GM18502 (cell line): ENCODE results near the gene GSE1.

ENCODE experiments used
- ATAC-seq: cut with Tn5 transposase; IDR thresholded peaks from one replicate; pipeline ENCODE4 v1.9.1; 2021; ENCODE audit warnings: mild to moderate bottlenecking; ENCODE audit not compliant: unreplicated experiment, poor library complexity

Gene GSE1

DNA sequence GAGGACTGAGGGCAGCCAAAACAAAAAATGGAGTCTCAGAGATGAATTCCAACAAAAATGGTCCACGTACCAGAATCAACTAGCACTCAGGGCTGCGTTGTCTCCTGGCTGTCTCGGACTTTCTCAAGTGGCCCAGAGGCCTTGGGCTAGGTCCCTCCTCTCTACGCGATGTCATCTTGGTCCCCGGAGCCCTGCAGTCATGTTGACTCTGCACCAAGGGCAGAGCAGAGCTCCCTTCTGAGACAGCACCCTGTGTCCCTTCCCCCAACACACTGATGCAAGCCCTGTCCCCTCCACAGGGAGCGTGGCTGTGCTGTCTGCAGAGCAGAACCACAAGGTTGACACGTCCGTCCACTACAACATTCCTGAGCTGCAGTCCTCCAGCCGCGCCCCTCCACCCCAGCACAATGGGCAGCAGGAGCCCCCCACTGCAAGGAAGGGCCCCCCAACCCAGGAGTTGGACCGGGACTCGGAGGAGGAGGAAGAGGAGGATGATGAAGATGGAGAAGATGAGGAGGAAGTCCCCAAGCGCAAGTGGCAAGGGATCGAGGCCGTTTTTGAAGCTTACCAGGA is 54.8 kb downstream of the GSE1 start:
- no peak for ATAC-seq

DNA sequence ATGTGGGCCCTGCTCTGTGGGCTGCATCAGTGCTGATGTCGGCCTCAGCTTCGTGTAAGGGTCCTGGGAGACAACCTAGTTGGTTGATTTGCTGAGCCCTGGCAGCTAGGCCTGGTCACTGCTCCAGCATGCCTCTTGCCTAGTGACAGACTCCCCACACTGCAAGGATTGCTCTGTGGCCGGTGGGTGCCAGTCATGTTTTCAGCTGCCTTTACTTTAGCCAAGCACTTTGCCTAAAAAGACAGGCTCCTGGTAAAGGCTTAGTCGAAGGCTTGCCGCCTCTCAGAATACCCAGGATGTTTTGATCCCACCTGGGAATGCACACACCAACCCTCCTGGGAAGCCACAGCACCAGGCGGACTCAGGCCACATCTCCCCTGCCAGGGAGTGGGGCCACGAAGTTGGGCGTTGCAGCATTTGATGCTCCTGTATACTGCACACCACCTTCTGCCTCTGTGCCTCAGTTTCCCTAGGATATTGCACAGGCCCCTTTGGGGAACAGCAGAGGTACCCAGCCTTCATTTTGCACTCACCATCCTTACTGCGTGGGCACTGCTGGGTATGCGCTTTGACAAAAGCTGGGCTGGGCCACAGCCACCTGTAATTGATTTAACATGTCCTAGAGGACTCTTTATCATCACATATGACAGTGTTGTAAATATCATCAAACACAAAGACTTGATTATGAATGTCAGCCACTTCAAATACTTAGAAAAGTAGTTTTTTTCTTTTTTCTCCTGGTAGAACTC is 55.7 kb downstream of the GSE1 start:
- ATAC-seq, result no peak

DNA sequence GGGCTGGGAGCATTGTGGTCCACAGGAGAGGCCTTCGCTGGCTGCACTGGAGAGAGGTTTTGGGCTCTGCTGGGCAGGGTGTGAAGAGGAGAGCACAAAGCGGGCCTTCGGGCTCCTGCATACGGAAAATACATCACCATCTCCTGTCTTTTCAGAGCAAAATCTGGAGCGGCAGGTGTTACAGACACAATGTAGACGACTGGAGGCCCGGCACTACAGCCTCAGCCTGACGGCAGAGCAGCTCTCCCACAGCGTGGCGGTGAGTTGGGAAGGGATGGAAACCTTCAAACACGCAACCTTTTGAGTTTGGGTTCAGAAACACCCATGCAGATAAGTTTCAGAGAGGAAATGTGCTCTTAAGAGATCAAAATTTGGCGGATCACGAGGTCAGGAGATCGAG is 57.7 kb downstream of the GSE1 start:
- ATAC-seq, result no peak

DNA sequence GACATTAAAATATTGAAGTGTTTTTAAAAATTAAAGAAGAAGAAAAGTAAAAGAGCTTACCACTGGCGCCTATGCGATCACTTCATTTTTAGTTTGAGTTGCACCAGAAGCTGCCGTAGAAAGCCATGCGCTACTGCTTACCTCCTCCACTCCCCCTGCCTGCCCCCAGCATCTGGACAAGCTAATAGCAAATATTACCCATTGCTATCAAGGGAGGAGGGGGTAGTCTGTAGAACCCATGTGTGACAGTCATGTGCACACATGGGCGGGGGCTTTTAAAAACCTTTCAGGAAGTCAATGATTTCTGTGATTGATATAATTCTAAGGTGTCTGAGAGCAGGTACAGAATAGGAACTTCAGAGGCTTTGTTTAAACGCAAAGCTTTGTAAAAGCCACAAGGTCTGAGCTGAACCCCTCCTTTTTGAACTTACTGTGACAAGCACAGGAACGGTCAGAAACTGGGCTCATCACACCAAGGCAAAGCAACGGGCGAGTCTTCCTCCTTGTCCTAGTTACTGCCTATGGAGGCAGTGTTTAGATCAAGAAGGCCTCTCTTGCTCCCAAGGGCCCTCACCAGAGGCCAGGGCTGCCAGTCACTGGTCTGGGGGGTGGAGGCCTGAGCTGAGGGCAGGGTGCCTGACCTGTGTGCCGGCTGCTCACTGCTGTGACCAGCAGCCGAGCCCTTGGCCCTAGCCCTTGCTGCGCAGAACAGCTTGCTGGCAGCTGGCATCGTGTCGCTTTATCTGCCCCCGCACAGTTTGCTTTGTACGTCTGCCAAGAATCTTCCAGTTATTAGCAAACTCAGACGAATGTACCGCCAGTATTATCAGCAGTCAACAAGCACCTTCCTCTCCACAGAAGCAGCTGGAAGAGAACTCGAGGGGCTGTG is 60.7 kb downstream of the GSE1 start:
- no peak for ATAC-seq

DNA sequence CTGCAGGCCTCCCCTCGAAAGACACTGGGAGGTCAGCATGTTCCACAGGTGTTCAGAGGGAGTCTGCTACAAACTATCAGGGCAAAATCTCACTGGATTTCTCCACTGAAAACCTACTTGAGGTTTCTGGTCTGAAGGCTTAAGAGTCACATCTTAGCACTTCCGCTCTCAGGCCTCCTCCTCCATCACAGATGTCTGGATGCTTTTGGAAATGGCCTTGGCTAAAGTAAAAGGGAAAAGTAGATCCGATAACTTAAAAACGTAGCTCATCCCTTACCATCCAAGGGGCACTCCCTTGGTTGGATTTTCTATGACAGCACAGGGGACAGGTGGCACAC is 61.3 kb downstream of the GSE1 start:
- no peak for ATAC-seq

DNA sequence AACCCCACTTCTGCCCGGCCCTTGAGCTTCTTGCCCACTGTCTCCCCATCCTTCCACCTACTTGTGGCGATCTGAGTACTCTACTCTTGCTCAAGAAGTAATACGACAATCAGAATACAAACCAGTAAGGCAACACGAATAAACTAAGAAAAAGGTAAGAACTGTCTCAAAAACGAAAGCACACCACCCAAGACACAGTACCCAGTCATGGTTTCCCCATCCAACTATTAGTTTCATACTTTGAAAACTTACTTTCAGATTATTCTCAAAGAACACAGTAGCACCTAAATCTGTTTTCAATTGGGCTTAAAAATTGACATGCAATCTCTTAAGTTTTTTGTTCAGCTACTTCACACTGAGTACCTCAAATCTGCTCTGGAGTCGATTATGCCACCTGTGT is 61.7 kb downstream of the GSE1 start:
- ATAC-seq, result no peak

DNA sequence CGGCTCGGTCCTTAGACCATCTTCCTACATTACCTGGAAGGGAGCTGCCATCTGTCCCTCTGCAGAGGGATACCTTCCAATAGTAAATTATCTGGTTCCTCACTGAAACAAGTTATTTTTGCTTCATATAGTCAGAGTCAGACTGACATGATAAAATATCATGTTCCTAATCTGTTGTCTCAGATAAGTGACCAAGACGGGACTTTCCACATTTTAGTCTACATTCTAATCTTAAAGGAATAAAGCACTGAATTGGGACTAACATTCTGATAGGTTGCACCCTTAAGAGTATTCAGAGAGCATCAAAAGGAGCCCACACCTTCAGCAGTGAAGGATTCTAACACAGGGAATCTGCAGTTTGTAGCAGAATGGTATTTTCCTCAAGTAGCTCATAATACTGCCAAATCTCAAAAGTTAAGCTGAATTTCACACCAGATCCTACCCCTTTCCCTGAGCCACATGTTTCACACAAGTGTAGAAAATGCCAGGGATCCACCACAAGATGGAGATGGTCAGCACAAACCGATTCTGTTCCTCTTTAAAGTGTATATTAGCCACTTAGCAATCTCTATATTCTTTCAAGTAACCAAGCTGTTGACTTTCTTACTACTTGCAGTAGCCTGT is 62.2 kb downstream of the GSE1 start:
- no peak for ATAC-seq

DNA sequence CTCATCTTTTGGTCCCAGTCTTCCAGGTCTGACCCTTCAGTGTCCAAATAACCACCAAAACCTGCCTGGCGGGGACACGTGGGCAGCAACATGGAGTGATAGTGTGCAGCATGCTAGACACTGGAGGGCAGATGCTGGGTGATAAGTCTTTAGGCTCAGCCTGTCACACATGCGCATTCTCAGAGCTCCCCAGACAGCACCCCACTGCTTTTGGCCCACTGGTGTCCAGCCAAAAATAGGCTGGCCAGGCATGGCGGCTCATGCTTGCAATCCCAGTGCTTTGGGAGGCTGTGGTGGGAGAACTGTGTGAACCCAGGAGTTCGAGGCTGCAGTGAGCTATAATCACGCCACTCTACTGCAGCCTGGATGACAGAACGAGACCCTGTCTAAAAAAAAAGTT is 63.3 kb downstream of the GSE1 start:
- ATAC-seq, result no peak

DNA sequence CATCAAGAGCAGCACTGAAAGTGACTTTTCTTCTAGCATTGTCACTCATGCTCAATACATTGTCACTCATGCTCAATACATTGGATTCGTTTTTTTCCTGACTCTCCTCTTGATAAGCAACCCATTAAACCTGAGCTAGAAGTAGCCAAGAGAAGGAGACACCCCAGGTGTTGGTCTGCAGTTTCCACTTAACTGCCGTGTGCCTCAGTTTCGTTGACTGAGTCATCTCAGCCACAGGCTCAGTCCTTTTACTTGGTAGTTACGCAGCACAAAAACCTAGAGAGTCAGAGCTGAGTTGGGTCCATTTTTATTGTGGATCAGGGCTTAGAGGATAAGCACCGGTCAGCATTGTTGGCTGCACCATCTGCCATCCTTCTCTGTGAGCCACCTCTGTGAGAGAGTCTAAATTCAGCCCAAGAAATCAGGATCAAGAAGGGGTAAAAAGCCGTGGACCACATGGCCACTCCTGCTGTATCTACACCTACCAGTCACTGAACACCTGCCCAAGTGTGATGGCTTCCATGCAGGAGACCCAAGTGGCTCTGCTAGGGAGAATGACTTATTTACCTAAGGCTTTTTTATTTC is 64.4 kb downstream of the GSE1 start:
- no peak for ATAC-seq

DNA sequence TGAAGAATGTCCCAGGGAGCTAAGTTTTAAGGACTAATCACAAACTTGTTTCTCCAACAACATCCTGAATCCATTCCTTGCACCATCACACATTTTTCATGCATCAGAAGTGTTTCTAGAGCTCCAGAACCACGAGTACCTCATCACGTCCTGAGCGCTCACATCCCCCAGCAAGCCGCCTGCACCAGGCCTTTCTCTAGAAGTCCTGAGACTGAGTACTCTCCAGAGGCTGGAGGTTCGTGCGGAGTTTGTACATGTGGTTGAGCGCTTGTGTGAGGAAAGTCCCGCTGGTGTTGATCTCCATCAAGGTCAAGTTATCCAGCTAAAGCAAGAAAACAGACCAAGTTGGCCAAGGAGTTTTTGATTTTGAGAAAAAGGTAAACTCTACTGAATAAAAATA is 64.9 kb downstream of the GSE1 start:
- ATAC-seq, result no peak

DNA sequence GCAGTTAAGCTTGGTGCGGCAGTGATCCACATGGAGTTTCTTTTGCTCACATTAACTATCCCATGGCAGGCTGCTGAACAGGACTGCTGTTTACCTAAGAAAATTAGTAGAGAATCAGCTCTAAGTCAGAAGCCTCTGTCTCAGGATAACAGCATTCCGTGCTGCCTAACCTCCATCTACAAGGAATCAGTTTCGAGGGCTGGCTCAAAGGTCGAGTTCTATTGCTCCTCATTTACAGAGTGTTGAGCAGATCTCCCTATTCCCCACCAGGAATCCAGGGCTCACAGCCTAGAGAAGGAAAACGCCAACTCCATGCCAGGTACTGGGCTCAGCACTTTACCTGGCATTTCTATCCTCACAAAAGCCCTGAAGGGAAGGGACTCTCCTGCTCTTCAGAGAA is 65.7 kb downstream of the GSE1 start:
- ATAC-seq, result no peak

DNA sequence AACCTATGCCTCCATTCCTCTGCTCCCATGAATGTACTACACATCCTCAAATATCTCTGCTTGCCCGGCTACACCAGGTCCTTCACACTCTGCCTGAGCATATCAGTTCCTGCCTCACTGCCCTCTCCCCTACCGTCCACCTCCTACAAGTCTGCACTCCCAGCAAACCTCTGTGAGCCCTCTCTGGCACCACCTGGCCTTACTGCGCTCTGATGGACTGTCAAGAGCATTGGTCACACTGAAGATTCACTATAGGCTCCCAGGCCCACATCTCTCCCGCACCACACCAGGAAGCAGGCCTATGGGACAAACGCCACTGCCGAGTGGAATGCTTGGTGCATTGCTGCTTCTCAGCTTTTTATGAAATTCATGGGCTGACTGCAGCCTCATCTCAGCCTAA is 66.7 kb downstream of the GSE1 start:
- ATAC-seq, result no peak

DNA sequence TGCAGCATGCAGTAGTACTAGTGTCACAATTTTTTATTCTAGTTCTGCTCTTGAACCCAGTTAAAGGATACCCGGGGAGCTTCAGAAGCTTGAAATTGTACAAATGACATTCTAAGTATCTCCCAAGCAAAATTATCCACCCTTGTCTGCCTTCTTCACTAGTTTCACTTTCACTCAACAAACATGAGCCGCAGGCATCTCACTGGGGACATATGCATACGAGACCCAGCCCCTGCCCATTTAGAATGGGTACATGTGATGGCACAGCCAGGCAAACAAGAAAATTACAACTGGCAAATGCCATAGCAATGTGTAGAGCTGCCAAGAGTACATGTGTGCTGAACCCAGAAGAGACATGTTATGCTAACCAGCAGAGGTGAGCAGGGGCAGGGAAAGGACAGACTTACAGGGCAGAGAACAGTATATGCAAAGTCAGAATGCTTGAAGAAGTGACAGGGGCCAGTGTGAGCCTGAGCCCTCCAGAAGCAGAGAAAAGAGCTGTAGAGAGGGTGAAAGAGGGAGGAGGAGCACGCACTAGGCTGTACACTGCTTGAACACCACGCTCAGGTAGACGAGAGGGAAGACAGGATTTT is 67.3 kb downstream of the GSE1 start:
- no peak for ATAC-seq

DNA sequence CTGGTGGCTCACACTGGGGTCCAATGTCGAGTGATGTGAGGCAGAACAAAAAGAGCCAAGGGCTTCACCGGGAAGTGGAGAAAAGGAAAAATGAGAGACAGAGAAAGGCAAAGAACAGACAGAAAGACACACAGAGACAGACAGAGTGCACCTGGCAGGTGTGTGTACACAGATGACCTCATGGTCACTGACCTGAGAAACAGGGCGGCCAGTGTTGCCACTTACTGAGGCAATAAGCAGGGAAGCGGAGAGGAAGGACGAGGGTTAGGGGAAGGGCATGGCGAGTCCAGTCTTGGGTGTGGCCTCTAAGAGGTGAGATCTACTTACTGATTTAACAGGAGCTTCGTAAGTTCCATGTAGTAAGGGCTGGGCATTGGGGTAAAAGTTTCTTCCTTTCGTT is 68.1 kb downstream of the GSE1 start:
- no peak for ATAC-seq

DNA sequence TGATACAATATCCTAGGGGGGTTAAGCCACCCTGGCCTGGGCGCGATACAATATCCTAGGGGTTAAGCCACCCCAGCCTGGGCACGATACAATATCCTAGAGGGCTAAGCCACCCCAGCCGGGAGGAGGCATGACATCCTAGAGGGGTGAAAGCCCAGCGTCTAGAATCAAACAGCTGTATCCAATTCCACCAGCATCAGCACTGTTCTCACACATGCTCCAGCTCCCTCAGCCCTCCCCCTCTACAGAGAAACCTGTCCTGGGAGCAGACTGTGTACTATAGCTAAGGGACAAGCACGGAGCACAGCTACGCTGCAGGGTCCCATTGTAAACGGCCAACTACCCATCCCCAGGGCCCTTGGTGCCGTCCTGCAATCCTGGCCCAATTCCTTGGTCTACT is 69.4 kb downstream of the GSE1 start:
- no peak for ATAC-seq

DNA sequence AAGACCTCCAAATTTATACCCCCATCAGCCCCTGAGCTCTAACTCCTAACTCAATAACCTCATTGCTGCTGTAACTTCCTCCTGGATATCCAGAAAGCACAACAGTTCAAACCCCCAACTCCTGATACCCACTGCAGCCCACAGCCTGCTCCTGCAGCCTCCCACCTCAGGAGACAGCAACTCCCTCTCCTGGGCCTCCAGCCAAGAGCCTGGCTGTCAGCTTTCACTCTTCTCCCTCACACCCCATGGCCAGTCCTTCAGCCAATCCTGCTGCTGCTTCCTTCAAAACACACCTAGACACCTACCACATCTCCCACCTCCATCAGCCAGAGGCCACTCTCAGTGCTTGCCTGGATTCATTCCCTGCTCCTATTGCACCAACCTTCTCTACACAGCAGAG is 70.2 kb downstream of the GSE1 start:
- ATAC-seq, result no peak

DNA sequence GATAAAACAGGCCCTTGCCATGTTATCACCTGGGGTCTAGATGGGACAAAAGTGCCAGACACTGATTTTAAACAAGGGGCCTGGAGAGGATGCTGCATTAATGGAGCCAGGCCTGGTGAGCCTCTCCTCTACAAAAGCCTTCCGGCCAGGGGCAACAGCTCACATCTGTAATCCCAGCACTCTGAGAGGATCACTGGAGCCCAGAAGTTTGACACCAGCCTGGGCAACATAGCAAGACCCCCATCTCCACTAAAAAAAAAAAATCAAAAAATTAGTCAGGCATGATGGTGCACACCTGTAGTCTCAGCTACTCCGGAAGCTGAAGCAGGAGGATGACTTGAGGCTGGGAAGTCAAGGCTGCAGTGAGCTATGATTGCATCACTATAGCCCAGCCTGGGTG is 72.1 kb downstream of the GSE1 start:
- ATAC-seq, result no peak

DNA sequence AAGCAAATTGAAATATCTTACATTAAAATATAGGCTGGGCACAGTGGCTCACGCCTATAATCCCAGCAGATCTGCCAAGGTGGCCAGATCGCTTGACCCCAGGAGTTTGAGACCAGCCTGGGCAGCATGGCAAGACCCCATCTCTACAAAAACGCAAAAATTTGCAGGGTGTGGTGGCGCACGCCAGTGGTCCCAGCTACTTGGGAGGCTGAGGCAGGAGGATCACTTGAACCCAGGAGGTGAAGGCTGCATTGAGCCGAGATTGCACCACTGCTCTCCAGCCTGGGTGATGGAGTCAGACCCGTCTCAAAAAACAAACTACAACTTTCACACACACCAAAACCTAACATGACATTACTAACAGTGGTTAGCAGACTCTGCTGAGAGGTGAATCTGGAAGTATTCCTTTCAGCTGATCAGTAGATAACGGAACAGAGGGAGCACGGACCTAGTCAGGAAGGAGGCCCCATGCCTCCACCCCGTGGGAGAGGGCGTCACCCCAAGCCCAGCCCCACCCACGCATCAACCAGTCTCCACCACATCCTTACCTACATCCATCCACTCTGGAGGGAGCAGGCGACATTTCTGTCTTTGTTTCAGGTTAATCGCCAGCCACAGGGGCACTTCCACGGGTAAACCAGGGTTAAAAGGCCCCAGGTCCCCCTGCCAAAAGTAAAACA is 73.9 kb downstream of the GSE1 start:
- ATAC-seq, result no peak

DNA sequence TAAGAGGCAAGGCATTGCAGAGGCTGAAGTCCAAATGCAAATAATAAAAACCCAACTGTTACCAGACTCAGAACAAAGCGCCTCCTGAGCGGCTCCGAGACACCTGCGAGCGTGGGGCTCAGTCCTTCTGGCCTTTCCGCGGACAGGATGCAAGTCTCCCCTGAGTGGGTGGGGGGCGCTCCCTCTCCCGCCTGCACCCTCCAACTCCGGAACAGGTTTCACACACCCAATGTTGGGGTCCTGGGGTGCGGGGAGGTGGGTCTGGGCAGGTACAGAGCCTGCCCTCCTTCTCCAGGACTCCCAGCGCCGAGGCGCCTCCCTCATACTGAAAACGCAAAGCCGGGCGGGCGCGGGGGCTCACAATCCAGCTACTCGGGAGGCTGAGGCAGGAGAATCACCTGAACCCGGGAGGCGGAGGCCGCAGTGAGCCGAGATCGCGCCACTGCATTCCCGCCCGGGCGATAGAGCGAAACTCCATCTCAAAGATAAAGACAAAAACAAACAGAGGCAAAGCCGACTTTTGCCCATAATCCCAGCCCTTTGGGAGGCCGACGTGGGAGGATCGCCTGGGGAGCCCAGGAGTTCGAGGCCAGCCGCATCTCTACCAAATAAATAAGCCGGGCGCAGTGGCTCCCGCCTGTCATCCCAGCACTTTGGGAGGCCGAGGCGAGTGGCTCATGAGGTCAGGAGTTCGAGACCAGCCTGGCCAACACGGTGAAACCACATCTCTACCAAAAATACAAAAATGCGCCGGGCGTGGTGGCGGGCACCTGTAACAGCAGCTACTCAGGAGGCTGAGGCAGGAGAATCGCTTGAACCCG is 74.7 kb downstream of the GSE1 start:
- no peak for ATAC-seq
